RWPE2 (cell line): Measurements from ENCODE around the gene ARCN1.

Source experiments
- ATAC-seq: fragments of 200-7000 bp; cut with Tn5 transposase; 3 replicates; pipeline ENCODE4 v1.9.1; 2021; ENCODE audit warnings: low read depth
- DNase-seq: peaks from one replicate; pipeline ENCODE4 v3.0.0-alpha.2; 2020; ENCODE audit warnings: low spot score
- H3K27ac ChIP-seq: fragments of 450-650 bp; 2 replicates; pipeline ENCODE4 v1.5.1; 2017; ENCODE audit warnings: mild to moderate bottlenecking; ENCODE audit not compliant: poor library complexity, severe bottlenecking
- H3K27me3 ChIP-seq: fragments of 250-450 bp; sonication (Bioruptor Pico); 2 replicates; pipeline ENCODE4 v1.5.1; 2021; ENCODE audit warnings: mild to moderate bottlenecking, moderate library complexity; ENCODE audit not compliant: insufficient read depth, poor library complexity, severe bottlenecking
- H3K36me3 ChIP-seq: fragments of 250-450 bp; sonication (Bioruptor Pico); 2 replicates; pipeline ENCODE4 v1.5.1; 2020; ENCODE audit warnings: low read depth, mild to moderate bottlenecking, moderate library complexity
- H3K4me1 ChIP-seq: fragments of 250-450 bp; sonication (Bioruptor Pico); 2 replicates; pipeline ENCODE4 v1.5.1; 2021; ENCODE audit warnings: mild to moderate bottlenecking, moderate library complexity; ENCODE audit not compliant: insufficient read depth, poor library complexity, severe bottlenecking
- H3K4me3 ChIP-seq: fragments of 250-450 bp; sonication (Bioruptor Pico); 2 replicates; pipeline ENCODE4 v1.5.1; 2021; ENCODE audit warnings: mild to moderate bottlenecking, moderate library complexity; ENCODE audit not compliant: severe bottlenecking
- H3K9me3 ChIP-seq: fragments of 250-450 bp; sonication (Bioruptor Pico); 2 replicates; pipeline ENCODE4 v1.5.1; 2021; ENCODE audit warnings: mild to moderate bottlenecking, moderate library complexity; ENCODE audit not compliant: severe bottlenecking
- TF ChIP-seq, protein P1 (sequence below): fragments of 450-650 bp; IDR thresholded peaks from one replicate; pipeline ENCODE4 v1.5.1; 2017; ENCODE audit warnings: mild to moderate bottlenecking, moderate library complexity; ENCODE audit not compliant: poor library complexity, severe bottlenecking

The ARCN1 gene

DNA sequence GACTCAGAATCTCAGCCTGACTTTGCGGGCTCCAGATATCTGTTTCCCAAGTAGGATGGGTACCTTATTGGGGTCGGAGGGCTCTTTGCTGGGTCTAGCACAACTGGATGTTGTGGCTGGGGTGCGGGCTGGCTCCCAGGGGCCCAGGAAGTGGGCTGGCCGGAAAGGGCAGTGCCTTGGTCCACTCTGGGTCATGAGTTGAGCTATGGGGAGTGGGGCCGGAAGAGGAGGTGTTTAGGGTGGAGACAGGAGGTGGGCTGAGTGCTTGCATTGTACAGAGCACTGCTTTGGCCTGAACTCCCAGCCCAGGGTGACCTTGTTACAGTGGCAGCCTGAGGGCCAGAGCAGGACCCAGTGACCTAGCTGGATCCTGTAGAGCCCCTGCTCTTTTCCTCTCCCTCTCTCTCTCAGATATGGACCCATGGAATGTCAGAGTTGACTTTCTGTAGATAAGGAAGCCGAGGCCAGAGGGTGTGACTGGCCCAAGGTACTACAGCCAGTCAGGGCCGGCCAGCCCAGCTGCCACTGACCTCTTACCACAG is 48.4 kb downstream of the ARCN1 start:
- H3K4me3 ChIP-seq, result peak overlapping the region; percentile 66
- ATAC-seq, result peak; percentile 4; the same call in 1 of the 3 replicates
- H3K27me3 ChIP-seq, result no peaks in the 10 kb centered on the region
- TF ChIP-seq, protein P1, sequence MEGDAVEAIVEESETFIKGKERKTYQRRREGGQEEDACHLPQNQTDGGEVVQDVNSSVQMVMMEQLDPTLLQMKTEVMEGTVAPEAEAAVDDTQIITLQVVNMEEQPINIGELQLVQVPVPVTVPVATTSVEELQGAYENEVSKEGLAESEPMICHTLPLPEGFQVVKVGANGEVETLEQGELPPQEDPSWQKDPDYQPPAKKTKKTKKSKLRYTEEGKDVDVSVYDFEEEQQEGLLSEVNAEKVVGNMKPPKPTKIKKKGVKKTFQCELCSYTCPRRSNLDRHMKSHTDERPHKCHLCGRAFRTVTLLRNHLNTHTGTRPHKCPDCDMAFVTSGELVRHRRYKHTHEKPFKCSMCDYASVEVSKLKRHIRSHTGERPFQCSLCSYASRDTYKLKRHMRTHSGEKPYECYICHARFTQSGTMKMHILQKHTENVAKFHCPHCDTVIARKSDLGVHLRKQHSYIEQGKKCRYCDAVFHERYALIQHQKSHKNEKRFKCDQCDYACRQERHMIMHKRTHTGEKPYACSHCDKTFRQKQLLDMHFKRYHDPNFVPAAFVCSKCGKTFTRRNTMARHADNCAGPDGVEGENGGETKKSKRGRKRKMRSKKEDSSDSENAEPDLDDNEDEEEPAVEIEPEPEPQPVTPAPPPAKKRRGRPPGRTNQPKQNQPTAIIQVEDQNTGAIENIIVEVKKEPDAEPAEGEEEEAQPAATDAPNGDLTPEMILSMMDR, result no peak
- no peaks in the 10 kb centered on the region for H3K9me3 ChIP-seq
- H3K36me3 ChIP-seq, result peaks cover 24% of the 10 kb centered on the region
- peak; percentile 57 for DNase-seq
- H3K27ac ChIP-seq, result peak overlapping the region; percentile 99
- H3K4me1 ChIP-seq, result peaks cover 59% of the 10 kb centered on the region

GRCh38 chr11:118621071-118621783 is 49.0 kb downstream of the ARCN1 start:
- H3K27me3 ChIP-seq, result no peaks in the 10 kb centered on the region
- DNase-seq (peak; percentile 92), ATAC-seq (peak; percentile 45)
- TF ChIP-seq, protein P1, result no peak
- H3K4me3 ChIP-seq, result peak overlapping the region; percentile 66
- peaks cover 59% of the 10 kb centered on the region for H3K4me1 ChIP-seq
- H3K9me3 ChIP-seq, result no peaks in the 10 kb centered on the region
- peaks cover 26% of the 10 kb centered on the region for H3K36me3 ChIP-seq
- peak overlapping the region; percentile 99 for H3K27ac ChIP-seq

DNA sequence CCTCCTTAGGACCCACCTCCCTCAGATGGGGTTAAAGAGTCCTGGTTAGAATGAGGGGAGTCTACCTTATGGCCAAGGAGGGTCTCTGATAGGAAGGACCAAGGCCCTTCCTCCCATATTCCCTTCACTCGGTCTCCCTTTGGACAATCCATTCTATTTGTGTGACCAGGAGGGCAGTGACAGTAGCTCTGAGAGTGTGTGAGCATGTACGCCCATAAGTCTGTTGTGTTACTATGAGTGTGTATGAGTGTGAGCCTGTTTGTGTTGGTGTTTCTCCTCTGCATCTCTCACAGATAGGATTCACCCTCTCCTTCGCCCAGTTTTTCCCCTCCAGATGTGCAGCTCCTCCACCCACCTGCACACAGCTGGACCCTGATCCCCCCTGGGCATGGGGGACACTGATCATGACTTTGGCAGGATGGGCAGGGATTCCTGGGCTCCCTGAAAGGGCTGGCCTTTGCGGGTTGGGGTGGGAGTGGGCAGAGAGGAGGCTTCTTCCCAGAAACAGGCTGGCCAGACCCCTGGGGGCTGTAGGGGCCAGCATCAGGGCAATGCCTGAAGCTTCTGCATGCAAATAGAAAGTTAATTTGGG is 49.7 kb downstream of the ARCN1 start:
- Histone ChIP-seq H3K4me1 (peaks cover 59% of the 10 kb centered on the region), H3K4me3 (peak overlapping the region; percentile 66), H3K27ac (peak overlapping the region; percentile 99), H3K36me3 (peaks cover 26% of the 10 kb centered on the region), H3K27me3 (no peaks in the 10 kb centered on the region), H3K9me3 (no peaks in the 10 kb centered on the region)
- TF ChIP-seq, protein P1, result no peak
- DNase-seq, result peak; percentile 50
- no peak for ATAC-seq

GRCh38 chr11:118622376-118623268 is 50.4 kb downstream of the ARCN1 start:
- peak overlapping the region; percentile 99 for H3K27ac ChIP-seq
- H3K4me3 ChIP-seq, result peak overlapping the region; percentile 66
- peaks cover 58% of the 10 kb centered on the region for H3K4me1 ChIP-seq
- ATAC-seq (peak; percentile 67), DNase-seq (peak; percentile 96)
- TF ChIP-seq, protein P1, result no peak
- no peaks in the 10 kb centered on the region for H3K9me3 ChIP-seq
- H3K36me3 ChIP-seq, result peaks cover 33% of the 10 kb centered on the region
- no peaks in the 10 kb centered on the region for H3K27me3 ChIP-seq
